Measurements from ENCODE around the gene ATP6V0B. TPM values are rescaled to one million over a fixed set of nuclear protein-coding genes. Genes with fewer than 3 reads are reported as not detected.

The ATP6V0B gene
- total and polyA plus RNA-seq, 2 experiments from 2014 or later: 112 to 142 TPM

DNA sequence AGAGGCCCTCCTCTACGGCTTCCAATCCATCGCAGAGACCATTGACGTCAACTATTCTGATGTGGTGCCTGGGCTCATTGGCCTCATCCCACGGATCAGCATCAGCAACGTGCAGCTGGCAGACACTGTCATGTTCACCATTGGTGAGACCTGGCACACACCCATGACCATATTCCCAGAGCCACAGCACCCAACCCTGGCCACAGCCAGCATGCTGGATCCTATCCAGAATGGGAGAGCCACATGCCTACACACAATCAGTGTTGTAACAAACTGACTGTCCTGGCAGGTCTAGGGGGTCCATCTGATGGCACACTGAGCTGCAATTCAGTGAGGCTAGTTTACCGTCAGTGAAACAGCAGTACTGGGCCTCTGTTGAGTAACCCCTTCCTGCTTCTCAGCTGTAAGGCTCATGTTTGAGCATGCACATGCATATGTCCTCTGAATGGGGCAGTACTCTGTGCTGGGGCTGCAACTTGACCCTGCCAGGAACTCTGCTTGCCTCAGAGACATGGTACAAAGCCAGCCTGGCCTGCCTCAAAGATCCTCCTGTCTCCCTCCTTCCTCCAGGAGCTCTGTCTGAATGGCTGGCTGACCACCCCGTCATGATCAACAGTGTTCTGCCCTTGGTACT is 17.2 kb upstream of the ATP6V0B start:
- H3K9me3 Mint-ChIP-seq: no peaks in the 10 kb centered on the region
- DNase-seq (ENCODE audit: low spot score) (no peak), ATAC-seq (no peak)
- Histone ChIP-seq H4K20me1 (replicated peaks; ENCODE audit: insufficient read depth) (no peaks in the 10 kb centered on the region), H3K9me2 (ENCODE audit: insufficient read depth) (no peaks in the 10 kb centered on the region), H3K4me2 (no peak overlapping the region), H3K36me3 (ENCODE audit: insufficient read depth) (no peaks in the 10 kb centered on the region), H2AFZ (no peak overlapping the region), H3K27me3 (ENCODE audit: insufficient read depth) (no peaks in the 10 kb centered on the region), H3K4me1 (ENCODE audit: insufficient read depth) (peaks cover 3% of the 10 kb centered on the region; the same call in 1 of the 2 replicates), H3K27ac (ENCODE audit: low read depth) (no peak overlapping the region), H3K79me2 (replicated peaks; ENCODE audit: insufficient read depth) (0 out of 2 replicates have a peak, but pooled peaks cover 4% of the 10 kb centered on the region), H3F3A (replicated peaks; ENCODE audit: low read depth) (no peaks in the 10 kb centered on the region), H3K4me3 (no peak overlapping the region)
- peaks cover 10% of the 10 kb centered on the region for H3K4me1 Mint-ChIP-seq
- peaks cover 12% of the 10 kb centered on the region for H3K27me3 Mint-ChIP-seq (ENCODE audit: insufficient read depth, low read depth, poor library complexity)
- H3K36me3 Mint-ChIP-seq (ENCODE audit: low read depth): no peaks in the 10 kb centered on the region; the same call in 1 of the 3 replicates
- TF ChIP-seq NANOG (IDR thresholded peaks at IDR 0.05; ENCODE audit: borderline replicate concordance) (no peak), EZH2phosphoT487 (IDR thresholded peaks at IDR 0.05; ENCODE audit: unreplicated experiment) (no peak), ZNF331 (CRISPR knock-in tag; IDR thresholded peaks at IDR 0.05; ENCODE audit: low read depth) (no peak), EZH2 (IDR thresholded peaks at IDR 0.05; ENCODE audit: low read depth, unreplicated experiment) (no peak), ZNF114 (CRISPR knock-in tag; IDR thresholded peaks at IDR 0.05) (no peak), STAT1 (IDR thresholded peaks at IDR 0.05; ENCODE audit: unreplicated experiment) (no peak), JUNB (IDR thresholded peaks at IDR 0.05; ENCODE audit: unreplicated experiment) (no peak), CREB1 (CRISPR knock-in tag; IDR thresholded peaks at IDR 0.05; ENCODE audit: low read depth) (no peak), POLR2AphosphoS5 (IDR thresholded peaks at IDR 0.05; ENCODE audit: low read depth) (no peak)
- TF ChIP-seq, protein P1, sequence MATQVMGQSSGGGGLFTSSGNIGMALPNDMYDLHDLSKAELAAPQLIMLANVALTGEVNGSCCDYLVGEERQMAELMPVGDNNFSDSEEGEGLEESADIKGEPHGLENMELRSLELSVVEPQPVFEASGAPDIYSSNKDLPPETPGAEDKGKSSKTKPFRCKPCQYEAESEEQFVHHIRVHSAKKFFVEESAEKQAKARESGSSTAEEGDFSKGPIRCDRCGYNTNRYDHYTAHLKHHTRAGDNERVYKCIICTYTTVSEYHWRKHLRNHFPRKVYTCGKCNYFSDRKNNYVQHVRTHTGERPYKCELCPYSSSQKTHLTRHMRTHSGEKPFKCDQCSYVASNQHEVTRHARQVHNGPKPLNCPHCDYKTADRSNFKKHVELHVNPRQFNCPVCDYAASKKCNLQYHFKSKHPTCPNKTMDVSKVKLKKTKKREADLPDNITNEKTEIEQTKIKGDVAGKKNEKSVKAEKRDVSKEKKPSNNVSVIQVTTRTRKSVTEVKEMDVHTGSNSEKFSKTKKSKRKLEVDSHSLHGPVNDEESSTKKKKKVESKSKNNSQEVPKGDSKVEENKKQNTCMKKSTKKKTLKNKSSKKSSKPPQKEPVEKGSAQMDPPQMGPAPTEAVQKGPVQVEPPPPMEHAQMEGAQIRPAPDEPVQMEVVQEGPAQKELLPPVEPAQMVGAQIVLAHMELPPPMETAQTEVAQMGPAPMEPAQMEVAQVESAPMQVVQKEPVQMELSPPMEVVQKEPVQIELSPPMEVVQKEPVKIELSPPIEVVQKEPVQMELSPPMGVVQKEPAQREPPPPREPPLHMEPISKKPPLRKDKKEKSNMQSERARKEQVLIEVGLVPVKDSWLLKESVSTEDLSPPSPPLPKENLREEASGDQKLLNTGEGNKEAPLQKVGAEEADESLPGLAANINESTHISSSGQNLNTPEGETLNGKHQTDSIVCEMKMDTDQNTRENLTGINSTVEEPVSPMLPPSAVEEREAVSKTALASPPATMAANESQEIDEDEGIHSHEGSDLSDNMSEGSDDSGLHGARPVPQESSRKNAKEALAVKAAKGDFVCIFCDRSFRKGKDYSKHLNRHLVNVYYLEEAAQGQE (IDR thresholded peaks at IDR 0.05; ENCODE audit: unreplicated experiment): no peak
- TF ChIP-seq, protein P2, sequence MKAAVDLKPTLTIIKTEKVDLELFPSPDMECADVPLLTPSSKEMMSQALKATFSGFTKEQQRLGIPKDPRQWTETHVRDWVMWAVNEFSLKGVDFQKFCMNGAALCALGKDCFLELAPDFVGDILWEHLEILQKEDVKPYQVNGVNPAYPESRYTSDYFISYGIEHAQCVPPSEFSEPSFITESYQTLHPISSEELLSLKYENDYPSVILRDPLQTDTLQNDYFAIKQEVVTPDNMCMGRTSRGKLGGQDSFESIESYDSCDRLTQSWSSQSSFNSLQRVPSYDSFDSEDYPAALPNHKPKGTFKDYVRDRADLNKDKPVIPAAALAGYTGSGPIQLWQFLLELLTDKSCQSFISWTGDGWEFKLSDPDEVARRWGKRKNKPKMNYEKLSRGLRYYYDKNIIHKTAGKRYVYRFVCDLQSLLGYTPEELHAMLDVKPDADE (IDR thresholded peaks at IDR 0.05): no peak
- TF ChIP-seq, protein P3, sequence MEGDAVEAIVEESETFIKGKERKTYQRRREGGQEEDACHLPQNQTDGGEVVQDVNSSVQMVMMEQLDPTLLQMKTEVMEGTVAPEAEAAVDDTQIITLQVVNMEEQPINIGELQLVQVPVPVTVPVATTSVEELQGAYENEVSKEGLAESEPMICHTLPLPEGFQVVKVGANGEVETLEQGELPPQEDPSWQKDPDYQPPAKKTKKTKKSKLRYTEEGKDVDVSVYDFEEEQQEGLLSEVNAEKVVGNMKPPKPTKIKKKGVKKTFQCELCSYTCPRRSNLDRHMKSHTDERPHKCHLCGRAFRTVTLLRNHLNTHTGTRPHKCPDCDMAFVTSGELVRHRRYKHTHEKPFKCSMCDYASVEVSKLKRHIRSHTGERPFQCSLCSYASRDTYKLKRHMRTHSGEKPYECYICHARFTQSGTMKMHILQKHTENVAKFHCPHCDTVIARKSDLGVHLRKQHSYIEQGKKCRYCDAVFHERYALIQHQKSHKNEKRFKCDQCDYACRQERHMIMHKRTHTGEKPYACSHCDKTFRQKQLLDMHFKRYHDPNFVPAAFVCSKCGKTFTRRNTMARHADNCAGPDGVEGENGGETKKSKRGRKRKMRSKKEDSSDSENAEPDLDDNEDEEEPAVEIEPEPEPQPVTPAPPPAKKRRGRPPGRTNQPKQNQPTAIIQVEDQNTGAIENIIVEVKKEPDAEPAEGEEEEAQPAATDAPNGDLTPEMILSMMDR (conservative IDR thresholded peaks at IDR 0.05; ENCODE audit: low read depth in 2 of 2): no peak
- TF ChIP-seq, protein P4, sequence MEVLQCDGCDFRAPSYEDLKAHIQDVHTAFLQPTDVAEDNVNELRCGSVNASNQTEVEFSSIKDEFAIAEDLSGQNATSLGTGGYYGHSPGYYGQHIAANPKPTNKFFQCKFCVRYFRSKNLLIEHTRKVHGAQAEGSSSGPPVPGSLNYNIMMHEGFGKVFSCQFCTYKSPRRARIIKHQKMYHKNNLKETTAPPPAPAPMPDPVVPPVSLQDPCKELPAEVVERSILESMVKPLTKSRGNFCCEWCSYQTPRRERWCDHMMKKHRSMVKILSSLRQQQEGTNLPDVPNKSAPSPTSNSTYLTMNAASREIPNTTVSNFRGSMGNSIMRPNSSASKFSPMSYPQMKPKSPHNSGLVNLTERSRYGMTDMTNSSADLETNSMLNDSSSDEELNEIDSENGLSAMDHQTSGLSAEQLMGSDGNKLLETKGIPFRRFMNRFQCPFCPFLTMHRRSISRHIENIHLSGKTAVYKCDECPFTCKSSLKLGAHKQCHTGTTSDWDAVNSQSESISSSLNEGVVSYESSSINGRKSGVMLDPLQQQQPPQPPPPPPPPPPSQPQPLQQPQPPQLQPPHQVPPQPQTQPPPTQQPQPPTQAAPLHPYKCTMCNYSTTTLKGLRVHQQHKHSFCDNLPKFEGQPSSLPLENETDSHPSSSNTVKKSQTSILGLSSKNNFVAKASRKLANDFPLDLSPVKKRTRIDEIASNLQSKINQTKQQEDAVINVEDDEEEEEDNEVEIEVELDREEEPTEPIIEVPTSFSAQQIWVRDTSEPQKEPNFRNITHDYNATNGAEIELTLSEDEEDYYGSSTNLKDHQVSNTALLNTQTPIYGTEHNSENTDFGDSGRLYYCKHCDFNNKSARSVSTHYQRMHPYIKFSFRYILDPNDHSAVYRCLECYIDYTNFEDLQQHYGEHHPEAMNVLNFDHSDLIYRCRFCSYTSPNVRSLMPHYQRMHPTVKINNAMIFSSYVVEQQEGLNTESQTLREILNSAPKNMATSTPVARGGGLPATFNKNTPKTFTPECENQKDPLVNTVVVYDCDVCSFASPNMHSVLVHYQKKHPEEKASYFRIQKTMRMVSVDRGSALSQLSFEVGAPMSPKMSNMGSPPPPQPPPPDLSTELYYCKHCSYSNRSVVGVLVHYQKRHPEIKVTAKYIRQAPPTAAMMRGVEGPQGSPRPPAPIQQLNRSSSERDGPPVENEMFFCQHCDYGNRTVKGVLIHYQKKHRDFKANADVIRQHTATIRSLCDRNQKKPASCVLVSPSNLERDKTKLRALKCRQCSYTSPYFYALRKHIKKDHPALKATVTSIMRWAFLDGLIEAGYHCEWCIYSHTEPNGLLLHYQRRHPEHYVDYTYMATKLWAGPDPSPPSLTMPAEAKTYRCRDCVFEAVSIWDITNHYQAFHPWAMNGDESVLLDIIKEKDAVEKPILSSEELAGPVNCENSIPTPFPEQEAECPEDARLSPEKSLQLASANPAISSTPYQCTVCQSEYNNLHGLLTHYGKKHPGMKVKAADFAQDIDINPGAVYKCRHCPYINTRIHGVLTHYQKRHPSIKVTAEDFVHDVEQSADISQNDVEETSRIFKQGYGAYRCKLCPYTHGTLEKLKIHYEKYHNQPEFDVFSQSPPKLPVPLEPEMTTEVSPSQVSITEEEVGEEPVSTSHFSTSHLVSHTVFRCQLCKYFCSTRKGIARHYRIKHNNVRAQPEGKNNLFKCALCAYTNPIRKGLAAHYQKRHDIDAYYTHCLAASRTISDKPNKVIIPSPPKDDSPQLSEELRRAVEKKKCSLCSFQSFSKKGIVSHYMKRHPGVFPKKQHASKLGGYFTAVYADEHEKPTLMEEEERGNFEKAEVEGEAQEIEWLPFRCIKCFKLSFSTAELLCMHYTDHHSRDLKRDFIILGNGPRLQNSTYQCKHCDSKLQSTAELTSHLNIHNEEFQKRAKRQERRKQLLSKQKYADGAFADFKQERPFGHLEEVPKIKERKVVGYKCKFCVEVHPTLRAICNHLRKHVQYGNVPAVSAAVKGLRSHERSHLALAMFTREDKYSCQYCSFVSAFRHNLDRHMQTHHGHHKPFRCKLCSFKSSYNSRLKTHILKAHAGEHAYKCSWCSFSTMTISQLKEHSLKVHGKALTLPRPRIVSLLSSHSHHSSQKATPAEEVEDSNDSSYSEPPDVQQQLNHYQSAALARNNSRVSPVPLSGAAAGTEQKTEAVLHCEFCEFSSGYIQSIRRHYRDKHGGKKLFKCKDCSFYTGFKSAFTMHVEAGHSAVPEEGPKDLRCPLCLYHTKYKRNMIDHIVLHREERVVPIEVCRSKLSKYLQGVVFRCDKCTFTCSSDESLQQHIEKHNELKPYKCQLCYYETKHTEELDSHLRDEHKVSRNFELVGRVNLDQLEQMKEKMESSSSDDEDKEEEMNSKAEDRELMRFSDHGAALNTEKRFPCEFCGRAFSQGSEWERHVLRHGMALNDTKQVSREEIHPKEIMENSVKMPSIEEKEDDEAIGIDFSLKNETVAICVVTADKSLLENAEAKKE (CRISPR knock-in tag; IDR thresholded peaks at IDR 0.05): no peak
- no peak overlapping the region; the same call in 2 of the 3 replicates for H3K4me3 Mint-ChIP-seq
- no peak overlapping the region for H3K27ac Mint-ChIP-seq
